SK-N-SH (cell line): ENCODE measurements around the gene FRMD4B. TPM values are rescaled to one million over a fixed set of nuclear protein-coding genes. Genes with fewer than 3 reads are reported as not detected.

Experiments used
- CTCF ChIA-PET: fragments of 300-600, 350-600 bp; formaldehyde crosslinking; extraction: SDS; loops from one replicate; lab custom pipeline; 2021; lab: Yijun Ruan, JAX
- POLR2A ChIA-PET: fragments of 350-600 bp; sonication (Branson Sonifier 250); formaldehyde crosslinking; extraction: SDS; loops from one replicate; lab custom pipeline; 2020; ENCODE audit warnings: antibody characterized with exemption, inconsistent platforms; lab: Yijun Ruan, JAX
- DNase-seq: peaks from one replicate; pipeline ENCODE4 v3.0.0; 2012
- H2AFZ ChIP-seq: fragments of 200-600 bp; sonication (generic); 2 replicates; pipeline ENCODE4 v1.8.1; 2016; ENCODE audit warnings: antibody characterized with exemption, mild to moderate bottlenecking, low read depth
- H3F3A ChIP-seq: fragments of 200-600 bp; sonication (generic); replicated peaks from 2 replicates; pipeline ENCODE3; 2016; ENCODE audit warnings: antibody characterized with exemption, mild to moderate bottlenecking; ENCODE audit not compliant: insufficient read depth
- H3K27ac ChIP-seq, 2 experiments: fragments of 200-500 bp in 1 of 2; fragments of 200-600 bp in 1 of 2; sonication (Bioruptor generic) in 1 of 2; sonication (generic), shearing (Covaris generic) in 1 of 2; 2 replicates each; pipeline versions ENCODE4 v1.5.1 to v1.6.1; 2014 to 2016; ENCODE audit warnings: low read depth in 2 of 2, inconsistent platforms in 1 of 2, low read length in 1 of 2, mild to moderate bottlenecking in 1 of 2, mixed read lengths in 1 of 2
- H3K27me3 ChIP-seq: fragments of 200-600 bp; sonication (generic), shearing (Covaris generic); 2 replicates; pipeline ENCODE4 v1.6.1; 2016; ENCODE audit warnings: mixed run types; ENCODE audit not compliant: insufficient read depth
- H3K36me3 ChIP-seq, 2 experiments: fragments of 200-500 bp in 1 of 2; fragments of 200-600 bp in 1 of 2; sonication (Bioruptor generic) in 1 of 2; sonication (generic) in 1 of 2; replicated peaks in 1 of 2; 2 replicates each; pipeline versions ENCODE3 to v1.5.1; 2014 to 2016; ENCODE audit warnings: low read length in 1 of 2, mild to moderate bottlenecking in 1 of 2; ENCODE audit not compliant: insufficient read depth in 2 of 2, control insufficient read depth in 1 of 2
- H3K4me1 ChIP-seq, 2 experiments: fragments of 200-500 bp in 1 of 2; fragments of 200-600 bp in 1 of 2; sonication (Bioruptor generic) in 1 of 2; sonication (generic), shearing (Covaris generic) in 1 of 2; 2 replicates each; pipeline versions ENCODE4 v1.5.1 to v1.6.1; 2014 to 2016; ENCODE audit warnings: low read depth in 1 of 2, low read length in 1 of 2, mixed run types in 1 of 2; ENCODE audit not compliant: insufficient read depth in 2 of 2, control insufficient read depth in 1 of 2
- H3K4me2 ChIP-seq: fragments of 200-600 bp; sonication (generic), shearing (Covaris generic); 2 replicates; pipeline ENCODE4 v1.6.1; 2017; ENCODE audit warnings: mixed run types
- H3K4me3 ChIP-seq, 2 experiments: fragments of 200-500 bp in 1 of 2; fragments of 200-600 bp in 1 of 2; sonication (Bioruptor generic) in 1 of 2; sonication (generic), shearing (Covaris generic) in 1 of 2; 2 replicates each; pipeline versions ENCODE4 v1.5.1 to v1.8.1; 2014 to 2016; ENCODE audit warnings: low read depth in 2 of 2, inconsistent platforms in 1 of 2, low read length in 1 of 2, mild to moderate bottlenecking in 1 of 2, mixed read lengths in 1 of 2, moderate library complexity in 1 of 2
- H3K79me2 ChIP-seq: fragments of 200-600 bp; sonication (generic); 2 replicates; pipeline ENCODE4 v1.8.1; 2017; ENCODE audit warnings: mild to moderate bottlenecking; ENCODE audit not compliant: insufficient read depth
- H3K9ac ChIP-seq: fragments of 200-600 bp; sonication (generic); 2 replicates; pipeline ENCODE4 v1.6.1; 2017; ENCODE audit warnings: mixed run types
- H3K9me2 ChIP-seq: fragments of 200-600 bp; sonication (generic); 2 replicates; pipeline ENCODE4 v1.6.1; 2017; ENCODE audit warnings: mixed run types
- H3K9me3 ChIP-seq: fragments of 200-600 bp; sonication (generic); 2 replicates; pipeline ENCODE4 v1.6.1; 2017; ENCODE audit warnings: mixed run types, mild to moderate bottlenecking, moderate library complexity
- H4K20me1 ChIP-seq: fragments of 200-600 bp; sonication (generic); 2 replicates; pipeline ENCODE4 v1.6.1; 2017; ENCODE audit warnings: mild to moderate bottlenecking, mixed run types; ENCODE audit not compliant: insufficient read depth
- ELF1 ChIP-seq: IDR thresholded peaks from 2 replicates; pipeline ENCODE4 v1.4.0; 2012
- EZH2phosphoT487 ChIP-seq: fragments of 200-600 bp; sonication (generic); IDR thresholded peaks from 2 replicates; pipeline ENCODE4 v1.6.1; 2017; ENCODE audit warnings: low read depth, mixed run types, mild to moderate bottlenecking, antibody characterized with exemption, moderate library complexity, borderline replicate concordance
- FOXJ3 ChIP-seq: sonication (generic); formaldehyde crosslinking; IDR thresholded peaks from 2 replicates; pipeline ENCODE4 v1.5.1; 2020; ENCODE audit warnings: mild to moderate bottlenecking, missing genetic modification reagents
- FOXM1 ChIP-seq: IDR thresholded peaks from 2 replicates; pipeline ENCODE4 v1.4.0; 2012; ENCODE audit warnings: low read depth, mild to moderate bottlenecking
- JUND ChIP-seq: IDR thresholded peaks from 2 replicates; pipeline ENCODE4 v1.4.0; 2012
- NFIC ChIP-seq: IDR thresholded peaks from 2 replicates; pipeline ENCODE4 v1.4.0; 2012; ENCODE audit warnings: borderline replicate concordance
- YY1 ChIP-seq: IDR thresholded peaks from 2 replicates; pipeline ENCODE4 v1.4.0; 2012; ENCODE audit warnings: low read depth, mild to moderate bottlenecking
- WGBS: methylation state at CpG from one replicate; pipeline ENCODE4 v1.1.6; 2017; ENCODE audit warnings: low lambda C conversion rate; 5-methylcytosine and 5-hydroxymethylcytosine counted together
- polyA plus RNA-seq, 3 experiments: library from polyadenylated mRNA; depleted of rRNA; stranded (reverse); fragments of >200 nt; gene quantifications; 2 replicates each; pipeline ENCODE4 v1.2.3, GENCODE V29; 2012
- TF ChIP-seq, protein P1 (sequence below): IDR thresholded peaks from 2 replicates; pipeline ENCODE4 v1.4.0; 2012; ENCODE audit warnings: low read depth, borderline replicate concordance
- TF ChIP-seq, protein P2 (sequence below): fragments of 150-350 bp; IDR thresholded peaks from 2 replicates; pipeline ENCODE4 v1.6.1; 2016; ENCODE audit warnings: mild to moderate bottlenecking, low read depth, low read length
- TF ChIP-seq, protein P3 (sequence below): fragments of 150-350 bp; IDR thresholded peaks from 2 replicates; pipeline ENCODE4 v1.6.1; 2017; ENCODE audit warnings: antibody characterized with exemption, low read length, low read depth, borderline replicate concordance
- TF ChIP-seq, protein P4 (sequence below): IDR thresholded peaks from 2 replicates; pipeline ENCODE4; 2012
- TF ChIP-seq, protein P5 (sequence below): IDR thresholded peaks from 2 replicates; pipeline ENCODE4 v1.6.1; 2012; ENCODE audit warnings: mild to moderate bottlenecking, low read depth, low read length, moderate library complexity
- TF ChIP-seq, protein P6 (sequence below): IDR thresholded peaks from 2 replicates; pipeline ENCODE4 v1.4.0; 2012; ENCODE audit warnings: low read depth

FRMD4B gene
- polyA plus RNA-seq, 1 of the 3 experiments (the other 2 are of a cell fraction): 0.53 TPM

DNA sequence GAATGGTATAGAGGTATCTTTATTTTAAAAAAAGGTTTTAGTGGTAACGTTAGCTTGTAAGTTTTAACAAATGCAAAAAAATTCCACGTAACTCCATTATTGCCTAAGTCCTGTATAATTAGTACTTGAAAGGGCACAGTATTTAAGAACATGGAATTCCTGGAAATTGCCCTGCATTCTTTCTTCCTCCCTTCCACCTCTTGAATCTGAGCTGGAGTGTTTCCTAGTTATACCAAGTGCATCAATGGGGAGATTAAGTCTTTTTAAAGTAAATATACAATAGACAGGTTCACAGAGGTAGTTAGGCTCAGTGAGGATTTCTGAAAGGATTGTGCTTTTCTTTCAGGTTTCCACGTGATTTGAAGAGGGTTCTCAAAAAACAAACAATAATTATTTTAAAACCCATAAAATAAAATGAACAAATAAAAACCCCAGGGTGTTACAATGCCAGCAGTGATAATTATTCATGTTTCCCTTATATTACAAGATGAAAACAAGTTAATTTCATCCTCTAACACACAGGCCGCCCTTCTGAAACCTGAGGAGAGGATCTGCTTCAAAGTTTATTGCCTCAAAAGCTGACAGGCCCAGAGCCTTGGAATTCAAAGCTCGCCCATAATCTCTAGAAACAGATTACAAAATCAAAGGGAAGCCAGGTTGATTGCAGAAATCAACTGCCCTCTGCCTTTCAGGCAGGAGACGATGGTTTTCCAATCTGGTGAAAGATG, 134.6 kb downstream of the FRMD4B start (continued):
- TF ChIP-seq, protein P1, sequence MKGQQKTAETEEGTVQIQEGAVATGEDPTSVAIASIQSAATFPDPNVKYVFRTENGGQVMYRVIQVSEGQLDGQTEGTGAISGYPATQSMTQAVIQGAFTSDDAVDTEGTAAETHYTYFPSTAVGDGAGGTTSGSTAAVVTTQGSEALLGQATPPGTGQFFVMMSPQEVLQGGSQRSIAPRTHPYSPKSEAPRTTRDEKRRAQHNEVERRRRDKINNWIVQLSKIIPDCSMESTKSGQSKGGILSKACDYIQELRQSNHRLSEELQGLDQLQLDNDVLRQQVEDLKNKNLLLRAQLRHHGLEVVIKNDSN: no peak
- TF ChIP-seq, protein P2, sequence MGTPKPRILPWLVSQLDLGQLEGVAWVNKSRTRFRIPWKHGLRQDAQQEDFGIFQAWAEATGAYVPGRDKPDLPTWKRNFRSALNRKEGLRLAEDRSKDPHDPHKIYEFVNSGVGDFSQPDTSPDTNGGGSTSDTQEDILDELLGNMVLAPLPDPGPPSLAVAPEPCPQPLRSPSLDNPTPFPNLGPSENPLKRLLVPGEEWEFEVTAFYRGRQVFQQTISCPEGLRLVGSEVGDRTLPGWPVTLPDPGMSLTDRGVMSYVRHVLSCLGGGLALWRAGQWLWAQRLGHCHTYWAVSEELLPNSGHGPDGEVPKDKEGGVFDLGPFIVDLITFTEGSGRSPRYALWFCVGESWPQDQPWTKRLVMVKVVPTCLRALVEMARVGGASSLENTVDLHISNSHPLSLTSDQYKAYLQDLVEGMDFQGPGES: no peak
- TF ChIP-seq ELF1 (no peak), NFIC (no peak)
- TF ChIP-seq, protein P3, sequence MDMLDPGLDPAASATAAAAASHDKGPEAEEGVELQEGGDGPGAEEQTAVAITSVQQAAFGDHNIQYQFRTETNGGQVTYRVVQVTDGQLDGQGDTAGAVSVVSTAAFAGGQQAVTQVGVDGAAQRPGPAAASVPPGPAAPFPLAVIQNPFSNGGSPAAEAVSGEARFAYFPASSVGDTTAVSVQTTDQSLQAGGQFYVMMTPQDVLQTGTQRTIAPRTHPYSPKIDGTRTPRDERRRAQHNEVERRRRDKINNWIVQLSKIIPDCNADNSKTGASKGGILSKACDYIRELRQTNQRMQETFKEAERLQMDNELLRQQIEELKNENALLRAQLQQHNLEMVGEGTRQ: no peak

DNA sequence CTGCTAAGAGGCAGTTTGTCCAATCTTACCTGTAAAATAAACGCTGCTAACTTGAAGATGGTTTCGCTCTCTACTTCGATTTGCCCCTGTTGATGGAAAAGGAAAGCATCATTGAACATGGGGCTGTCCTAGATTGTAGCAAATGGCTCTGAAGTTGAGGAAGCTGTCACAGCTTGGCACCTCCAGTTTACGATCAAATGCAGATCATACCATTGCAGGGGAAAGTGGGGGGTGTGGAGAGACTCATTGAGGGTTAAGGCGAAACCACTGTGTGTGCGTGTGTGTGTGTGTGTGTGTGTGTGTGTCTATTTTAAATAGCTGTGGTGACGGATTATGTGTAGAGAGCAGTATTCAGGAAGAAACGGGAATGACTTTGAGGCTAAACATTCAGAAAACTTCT, 135.9 kb downstream of the FRMD4B start:
- TF ChIP-seq FOXJ3 (CRISPR knock-in tag): no peak
- no peak for TF ChIP-seq EZH2phosphoT487
- TF ChIP-seq, protein P4, sequence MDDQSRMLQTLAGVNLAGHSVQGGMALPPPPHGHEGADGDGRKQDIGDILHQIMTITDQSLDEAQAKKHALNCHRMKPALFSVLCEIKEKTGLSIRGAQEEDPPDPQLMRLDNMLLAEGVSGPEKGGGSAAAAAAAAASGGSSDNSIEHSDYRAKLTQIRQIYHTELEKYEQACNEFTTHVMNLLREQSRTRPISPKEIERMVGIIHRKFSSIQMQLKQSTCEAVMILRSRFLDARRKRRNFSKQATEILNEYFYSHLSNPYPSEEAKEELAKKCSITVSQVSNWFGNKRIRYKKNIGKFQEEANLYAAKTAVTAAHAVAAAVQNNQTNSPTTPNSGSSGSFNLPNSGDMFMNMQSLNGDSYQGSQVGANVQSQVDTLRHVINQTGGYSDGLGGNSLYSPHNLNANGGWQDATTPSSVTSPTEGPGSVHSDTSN: no peak
- no peak for TF ChIP-seq YY1
- TF ChIP-seq FOXM1: no peak
- no peak for TF ChIP-seq JUND
- TF ChIP-seq, protein P5, sequence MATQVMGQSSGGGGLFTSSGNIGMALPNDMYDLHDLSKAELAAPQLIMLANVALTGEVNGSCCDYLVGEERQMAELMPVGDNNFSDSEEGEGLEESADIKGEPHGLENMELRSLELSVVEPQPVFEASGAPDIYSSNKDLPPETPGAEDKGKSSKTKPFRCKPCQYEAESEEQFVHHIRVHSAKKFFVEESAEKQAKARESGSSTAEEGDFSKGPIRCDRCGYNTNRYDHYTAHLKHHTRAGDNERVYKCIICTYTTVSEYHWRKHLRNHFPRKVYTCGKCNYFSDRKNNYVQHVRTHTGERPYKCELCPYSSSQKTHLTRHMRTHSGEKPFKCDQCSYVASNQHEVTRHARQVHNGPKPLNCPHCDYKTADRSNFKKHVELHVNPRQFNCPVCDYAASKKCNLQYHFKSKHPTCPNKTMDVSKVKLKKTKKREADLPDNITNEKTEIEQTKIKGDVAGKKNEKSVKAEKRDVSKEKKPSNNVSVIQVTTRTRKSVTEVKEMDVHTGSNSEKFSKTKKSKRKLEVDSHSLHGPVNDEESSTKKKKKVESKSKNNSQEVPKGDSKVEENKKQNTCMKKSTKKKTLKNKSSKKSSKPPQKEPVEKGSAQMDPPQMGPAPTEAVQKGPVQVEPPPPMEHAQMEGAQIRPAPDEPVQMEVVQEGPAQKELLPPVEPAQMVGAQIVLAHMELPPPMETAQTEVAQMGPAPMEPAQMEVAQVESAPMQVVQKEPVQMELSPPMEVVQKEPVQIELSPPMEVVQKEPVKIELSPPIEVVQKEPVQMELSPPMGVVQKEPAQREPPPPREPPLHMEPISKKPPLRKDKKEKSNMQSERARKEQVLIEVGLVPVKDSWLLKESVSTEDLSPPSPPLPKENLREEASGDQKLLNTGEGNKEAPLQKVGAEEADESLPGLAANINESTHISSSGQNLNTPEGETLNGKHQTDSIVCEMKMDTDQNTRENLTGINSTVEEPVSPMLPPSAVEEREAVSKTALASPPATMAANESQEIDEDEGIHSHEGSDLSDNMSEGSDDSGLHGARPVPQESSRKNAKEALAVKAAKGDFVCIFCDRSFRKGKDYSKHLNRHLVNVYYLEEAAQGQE: no peak
- TF ChIP-seq, protein P6, sequence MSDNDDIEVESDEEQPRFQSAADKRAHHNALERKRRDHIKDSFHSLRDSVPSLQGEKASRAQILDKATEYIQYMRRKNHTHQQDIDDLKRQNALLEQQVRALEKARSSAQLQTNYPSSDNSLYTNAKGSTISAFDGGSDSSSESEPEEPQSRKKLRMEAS: no peak
- TF ChIP-seq, all 33 proteins: peak for 0
- POLR2A ChIA-PET: no interaction called here
- Histone ChIP-seq H3K9me2 (no peaks in the 10 kb centered on the region), H3K4me3 (no peak overlapping the region), H3F3A (peaks cover 3% of the 10 kb centered on the region), H2AFZ (no peak overlapping the region), H3K4me2 (no peak overlapping the region), H4K20me1 (no peaks in the 10 kb centered on the region), H3K36me3 (peaks cover 0 to 4% of the 10 kb centered on the region in 2 experiments), H3K79me2 (no peaks in the 10 kb centered on the region), H3K27ac (no peak overlapping the region), H3K9ac (no peak overlapping the region), H3K9me3 (no peaks in the 10 kb centered on the region), H3K27me3 (no peaks in the 10 kb centered on the region; the same call in 1 of the 2 replicates), H3K4me1 (no peaks in the 10 kb centered on the region; a peak in 1 of 4 replicates)
- CTCF ChIA-PET: interaction anchor here (0.8 to 2.1 kb wide), 2 partner anchors 13 to 56 kb away, joined by 3 to 5 read pairs; no protein-coding TSS in a partner anchor
- WGBS: 82% methylated on average over 8 of the region's 8 CpGs
- no peak for DNase-seq
